Measurements from ENCODE around the gene TUBB1. TPM values are rescaled to one million over a fixed set of nuclear protein-coding genes. Genes with fewer than 3 reads are reported as not detected.

The TUBB1 gene
- total and polyA plus RNA-seq, 2 of the 13 experiments (the other 11 are each of a cell fraction or from before 2014, with no cell fraction given) = 0.11 to 57.6 TPM

DNA sequence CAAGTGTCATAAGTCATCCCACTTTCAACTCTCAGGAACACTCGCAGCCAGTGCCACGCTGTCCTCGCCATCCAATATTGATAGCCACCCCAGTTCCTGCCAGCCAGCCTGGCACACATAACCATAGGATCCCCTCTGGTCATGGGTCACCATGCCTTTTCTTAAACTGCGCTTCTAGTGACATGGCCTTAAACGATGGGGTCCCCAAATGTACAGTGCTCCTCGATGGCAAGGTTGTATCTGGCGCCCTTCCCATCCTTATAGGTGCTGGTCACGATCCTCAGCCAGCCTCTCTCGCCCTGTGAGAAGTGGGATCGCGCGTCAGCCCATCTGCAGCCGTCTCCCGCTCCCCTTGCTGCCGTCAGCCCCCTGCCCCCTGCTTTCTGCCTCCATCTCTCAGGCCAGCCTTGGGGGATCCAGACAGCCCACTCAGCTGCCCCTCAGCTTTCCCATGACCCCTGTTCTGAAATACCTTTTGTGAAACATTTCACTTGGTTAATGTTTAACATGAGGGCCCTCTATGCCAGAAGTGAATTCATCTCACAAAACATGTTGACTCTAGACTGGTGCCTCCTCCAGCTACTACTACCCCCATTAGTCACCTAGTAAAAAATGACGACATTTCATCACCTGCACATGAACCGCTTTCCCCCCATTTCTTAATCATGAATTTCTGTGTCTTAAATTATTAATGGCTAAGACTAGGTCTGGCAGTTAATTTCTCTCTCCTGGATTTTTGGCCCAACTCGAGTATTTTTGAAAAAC, 23.6 kb upstream of the TUBB1 start (continued):
- TF ChIP-seq ZNF556 (CRISPR knock-in tag; IDR thresholded peaks at IDR 0.05; ENCODE audit: borderline replicate concordance) (no peak), PHF8 (CRISPR knock-in tag; IDR thresholded peaks at IDR 0.05) (no peak), ZNF367 (CRISPR knock-in tag; IDR thresholded peaks at IDR 0.05; ENCODE audit: borderline replicate concordance) (no peak), HDAC6 (IDR thresholded peaks at IDR 0.05; ENCODE audit: low read depth, low read length) (no peak), MLLT10 (CRISPR knock-in tag; IDR thresholded peaks at IDR 0.05) (no peak), DPF2 (CRISPR knock-in tag; IDR thresholded peaks at IDR 0.05; ENCODE audit: borderline replicate concordance, low read depth) (0 out of 2 replicates have a peak, but pooled peaks have one; percentile 9), ZNF12 (CRISPR knock-in tag; IDR thresholded peaks at IDR 0.05) (no peak), ZNF883 (CRISPR knock-in tag; IDR thresholded peaks at IDR 0.05; ENCODE audit: not compliant biosample characterization) (no peak), HMGA1 (CRISPR knock-in tag; conservative IDR thresholded peaks at IDR 0.05) (no peak), ZNF709 (CRISPR knock-in tag; IDR thresholded peaks at IDR 0.05) (no peak), ZNF501 (CRISPR knock-in tag; IDR thresholded peaks at IDR 0.05) (0 out of 2 replicates have a peak, but pooled peaks have one; percentile 39), SMC3 (IDR thresholded peaks at IDR 0.05; ENCODE audit: low read length) (no peak), HHEX (CRISPR knock-in tag; IDR thresholded peaks at IDR 0.05) (no peak), GATAD1 (CRISPR knock-in tag; IDR thresholded peaks at IDR 0.05) (no peak), THAP11 (CRISPR knock-in tag; IDR thresholded peaks at IDR 0.05) (peak; percentile 54; the same call in 1 of the 2 replicates), ZNF253 (CRISPR knock-in tag; IDR thresholded peaks at IDR 0.05; ENCODE audit: borderline replicate concordance) (no peak), ZNF850 (CRISPR knock-in tag; conservative IDR thresholded peaks at IDR 0.05) (no peak), ZFP41 (CRISPR knock-in tag; IDR thresholded peaks at IDR 0.05; ENCODE audit: borderline replicate concordance) (no peak), ESRRA (CRISPR knock-in tag; IDR thresholded peaks at IDR 0.05; ENCODE audit: low read depth) (no peak), KMT2B (CRISPR knock-in tag; IDR thresholded peaks at IDR 0.05) (no peak), ZSCAN9 (CRISPR knock-in tag; IDR thresholded peaks at IDR 0.05; ENCODE audit: borderline replicate concordance) (no peak), KLF9 (CRISPR knock-in tag; IDR thresholded peaks at IDR 0.05; ENCODE audit: low read depth) (no peak), ZNF333 (CRISPR knock-in tag; IDR thresholded peaks at IDR 0.05; ENCODE audit: borderline replicate concordance) (no peak), RARA (CRISPR knock-in tag; IDR thresholded peaks at IDR 0.05) (peak; percentile 81), RORA (CRISPR knock-in tag; IDR thresholded peaks at IDR 0.05) (no peak)
- TF ChIP-seq, protein P1, sequence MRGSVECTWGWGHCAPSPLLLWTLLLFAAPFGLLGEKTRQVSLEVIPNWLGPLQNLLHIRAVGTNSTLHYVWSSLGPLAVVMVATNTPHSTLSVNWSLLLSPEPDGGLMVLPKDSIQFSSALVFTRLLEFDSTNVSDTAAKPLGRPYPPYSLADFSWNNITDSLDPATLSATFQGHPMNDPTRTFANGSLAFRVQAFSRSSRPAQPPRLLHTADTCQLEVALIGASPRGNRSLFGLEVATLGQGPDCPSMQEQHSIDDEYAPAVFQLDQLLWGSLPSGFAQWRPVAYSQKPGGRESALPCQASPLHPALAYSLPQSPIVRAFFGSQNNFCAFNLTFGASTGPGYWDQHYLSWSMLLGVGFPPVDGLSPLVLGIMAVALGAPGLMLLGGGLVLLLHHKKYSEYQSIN (CRISPR knock-in tag; IDR thresholded peaks at IDR 0.05; ENCODE audit: borderline replicate concordance) = no peak
- TF ChIP-seq, protein P2, sequence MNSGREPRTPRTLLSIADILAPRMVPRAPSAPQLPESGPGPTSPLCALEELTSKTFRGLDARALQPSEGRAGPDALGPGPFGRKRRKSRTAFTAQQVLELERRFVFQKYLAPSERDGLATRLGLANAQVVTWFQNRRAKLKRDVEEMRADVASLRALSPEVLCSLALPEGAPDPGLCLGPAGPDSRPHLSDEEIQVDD (CRISPR knock-in tag; IDR thresholded peaks at IDR 0.05; ENCODE audit: borderline replicate concordance) = 0 out of 2 replicates have a peak, but pooled peaks have one; percentile 44
- TF ChIP-seq, protein P3, sequence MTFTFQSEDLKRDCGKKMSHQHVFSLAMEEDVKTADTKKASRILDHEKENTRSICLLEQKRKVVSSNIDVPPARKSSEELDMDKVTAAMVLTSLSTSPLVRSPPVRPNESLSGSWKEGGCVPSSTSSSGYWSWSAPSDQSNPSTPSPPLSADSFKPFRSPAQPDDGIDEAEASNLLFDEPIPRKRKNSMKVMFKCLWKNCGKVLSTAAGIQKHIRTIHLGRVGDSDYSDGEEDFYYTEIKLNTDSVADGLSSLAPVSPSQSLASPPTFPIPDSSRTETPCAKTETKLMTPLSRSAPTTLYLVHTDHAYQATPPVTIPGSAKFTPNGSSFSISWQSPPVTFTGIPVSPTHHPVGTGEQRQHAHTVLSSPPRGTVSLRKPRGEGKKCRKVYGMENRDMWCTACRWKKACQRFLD (CRISPR knock-in tag; IDR thresholded peaks at IDR 0.05; ENCODE audit: borderline replicate concordance) = no peak
